Measurements from ENCODE around the gene TAOK1.

DNA sequence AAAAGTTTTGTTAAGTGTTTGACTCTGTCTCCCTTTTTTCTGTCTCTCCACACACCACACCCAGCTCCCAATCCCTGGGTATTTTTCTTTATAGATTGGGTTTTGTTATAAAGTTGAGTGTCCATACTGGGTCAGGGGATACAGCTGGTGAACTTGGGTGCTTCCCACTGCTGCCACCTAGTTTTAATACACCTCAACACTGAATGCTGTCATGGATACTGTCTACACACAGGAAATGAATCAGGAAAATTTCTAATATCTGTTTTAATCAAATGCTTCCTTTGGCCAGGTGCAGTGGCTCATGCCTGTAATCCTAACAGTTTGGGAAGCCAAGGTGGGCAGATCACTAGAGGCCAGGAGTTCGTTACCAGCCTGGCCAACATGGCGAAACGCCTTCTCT, 5.3 kb upstream of the TAOK1 start:
- no peak for TF ChIP-seq POLR2A (IDR thresholded peaks at IDR 0.05)
- TF ChIP-seq, protein P1, sequence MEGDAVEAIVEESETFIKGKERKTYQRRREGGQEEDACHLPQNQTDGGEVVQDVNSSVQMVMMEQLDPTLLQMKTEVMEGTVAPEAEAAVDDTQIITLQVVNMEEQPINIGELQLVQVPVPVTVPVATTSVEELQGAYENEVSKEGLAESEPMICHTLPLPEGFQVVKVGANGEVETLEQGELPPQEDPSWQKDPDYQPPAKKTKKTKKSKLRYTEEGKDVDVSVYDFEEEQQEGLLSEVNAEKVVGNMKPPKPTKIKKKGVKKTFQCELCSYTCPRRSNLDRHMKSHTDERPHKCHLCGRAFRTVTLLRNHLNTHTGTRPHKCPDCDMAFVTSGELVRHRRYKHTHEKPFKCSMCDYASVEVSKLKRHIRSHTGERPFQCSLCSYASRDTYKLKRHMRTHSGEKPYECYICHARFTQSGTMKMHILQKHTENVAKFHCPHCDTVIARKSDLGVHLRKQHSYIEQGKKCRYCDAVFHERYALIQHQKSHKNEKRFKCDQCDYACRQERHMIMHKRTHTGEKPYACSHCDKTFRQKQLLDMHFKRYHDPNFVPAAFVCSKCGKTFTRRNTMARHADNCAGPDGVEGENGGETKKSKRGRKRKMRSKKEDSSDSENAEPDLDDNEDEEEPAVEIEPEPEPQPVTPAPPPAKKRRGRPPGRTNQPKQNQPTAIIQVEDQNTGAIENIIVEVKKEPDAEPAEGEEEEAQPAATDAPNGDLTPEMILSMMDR (IDR thresholded peaks at IDR 0.05), result no peak

All from adrenal gland (tissue), 5 donors.